HG03159 (cell line): Measurements from ENCODE around the gene B3GAT3.
"Not testable (repeated sequence)": the region's sequence is repeated elsewhere in the genome, so short reads cannot be mapped to it uniquely, and the experiment has no call there.

Experiments used
- ATAC-seq: cut with Tn5 transposase; IDR thresholded peaks from one replicate; pipeline ENCODE4 v1.9.1; 2021; ENCODE audit warnings: mild to moderate bottlenecking, moderate library complexity; ENCODE audit not compliant: unreplicated experiment

Gene B3GAT3

DNA sequence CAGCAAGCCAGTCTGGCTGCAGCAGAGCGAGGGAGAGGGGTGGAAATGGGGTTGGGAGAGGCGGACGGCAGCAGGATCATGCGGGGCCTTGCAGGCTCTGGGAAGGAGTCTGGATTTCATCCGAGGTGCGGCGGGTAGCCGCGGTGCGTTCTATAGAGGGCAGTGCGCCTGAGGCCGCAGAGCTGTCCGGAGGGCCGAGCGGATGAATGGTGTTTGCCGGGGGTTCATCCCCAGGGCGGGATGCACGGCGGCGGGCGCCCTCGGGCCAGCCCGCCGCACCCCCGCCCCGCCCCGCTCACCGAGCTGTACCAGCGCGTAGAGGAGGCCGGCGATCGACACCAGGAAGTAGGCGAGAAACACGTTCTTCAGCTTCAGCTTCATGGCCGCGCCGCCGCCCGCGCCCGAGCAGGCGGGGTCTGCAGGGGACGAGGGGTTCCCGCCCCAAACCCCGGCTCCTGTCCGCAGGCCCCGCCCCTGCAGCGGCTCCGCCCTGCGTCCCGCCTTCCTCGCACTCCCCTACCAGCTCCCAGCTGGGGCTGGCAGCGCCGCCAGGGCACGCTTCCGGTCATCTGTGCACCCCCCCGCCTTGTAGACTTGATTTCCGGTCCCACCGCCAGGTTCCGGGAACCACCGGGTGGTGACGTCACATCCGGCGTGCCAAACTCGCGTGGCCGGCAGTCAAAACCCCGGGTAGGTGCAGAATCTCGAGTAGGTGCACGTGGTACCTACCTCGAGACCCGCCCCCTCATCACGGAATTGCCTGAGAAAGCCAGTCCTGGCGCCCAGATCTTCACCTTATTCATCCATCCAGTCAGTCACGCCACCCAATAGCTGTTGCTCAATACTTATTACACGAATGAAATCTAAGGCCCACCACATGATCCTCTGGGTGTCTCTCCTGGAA is at the start of gene B3GAT3:
Gene B3GAT3, minus strand, starts transcription at position 420 of the 904 bp plus-strand sequence. Its CDS starts 39 bp downstream, at position 381.
- peak; percentile 80 for ATAC-seq

GRCh38 chr11:62671236-62671607 is 49.4 kb upstream of the B3GAT3 start:
- ATAC-seq = no peak

- ATAC-seq = no peak
These were observed 47.8 kb upstream of the B3GAT3 start for GRCh38 chr11:62669420-62670161.

- no peak for ATAC-seq
These were observed 45.7 kb upstream of the B3GAT3 start for GRCh38 chr11:62667460-62667859.

GRCh38 chr11:62666259-62666926 is 44.6 kb upstream of the B3GAT3 start:
- no peak for ATAC-seq

DNA sequence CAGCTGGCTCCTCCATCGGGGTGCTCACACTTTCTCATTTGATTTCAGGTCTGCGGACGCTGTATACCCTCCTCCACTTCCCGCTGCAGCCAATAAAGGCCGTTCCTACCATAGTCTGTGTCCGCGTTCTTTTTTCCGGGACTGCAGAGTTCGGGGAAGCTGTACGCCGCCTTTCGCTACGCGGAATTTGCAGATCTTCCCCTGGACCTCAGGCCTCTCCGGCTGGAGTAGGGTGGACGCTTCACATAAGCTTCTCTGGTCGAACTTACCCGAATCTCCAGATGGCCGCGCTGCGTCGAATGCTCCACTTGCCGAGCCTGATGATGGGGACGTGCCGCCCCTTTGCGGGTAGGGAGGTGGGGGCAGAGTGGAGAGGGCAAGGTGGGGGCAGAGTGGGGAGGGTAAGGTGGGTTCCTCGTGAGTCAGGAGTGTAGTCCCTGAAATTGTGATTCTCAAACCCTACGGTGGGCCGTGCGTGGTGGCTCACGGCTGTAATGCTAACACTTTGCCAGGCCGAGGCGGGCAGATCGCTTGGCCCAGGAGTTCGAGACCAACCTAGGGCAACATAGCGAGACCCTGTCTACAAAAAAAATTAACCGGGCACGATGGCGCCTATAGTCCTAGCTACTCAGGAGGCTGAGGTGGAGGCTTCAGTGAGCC is 43.9 kb upstream of the B3GAT3 start:
- ATAC-seq = peak; percentile 14

GRCh38 chr11:62665075-62665598 is 43.4 kb upstream of the B3GAT3 start, which contains the start of the genes C11orf98 and CSKMT:
C11orf98 (minus strand) TSS chr11:62665210; CDS start chr11:62665169, 41 bp downstream.
CSKMT (plus strand) TSS chr11:62665312; CDS start chr11:62665880, 568 bp downstream.
- ATAC-seq = peak; percentile 70

DNA sequence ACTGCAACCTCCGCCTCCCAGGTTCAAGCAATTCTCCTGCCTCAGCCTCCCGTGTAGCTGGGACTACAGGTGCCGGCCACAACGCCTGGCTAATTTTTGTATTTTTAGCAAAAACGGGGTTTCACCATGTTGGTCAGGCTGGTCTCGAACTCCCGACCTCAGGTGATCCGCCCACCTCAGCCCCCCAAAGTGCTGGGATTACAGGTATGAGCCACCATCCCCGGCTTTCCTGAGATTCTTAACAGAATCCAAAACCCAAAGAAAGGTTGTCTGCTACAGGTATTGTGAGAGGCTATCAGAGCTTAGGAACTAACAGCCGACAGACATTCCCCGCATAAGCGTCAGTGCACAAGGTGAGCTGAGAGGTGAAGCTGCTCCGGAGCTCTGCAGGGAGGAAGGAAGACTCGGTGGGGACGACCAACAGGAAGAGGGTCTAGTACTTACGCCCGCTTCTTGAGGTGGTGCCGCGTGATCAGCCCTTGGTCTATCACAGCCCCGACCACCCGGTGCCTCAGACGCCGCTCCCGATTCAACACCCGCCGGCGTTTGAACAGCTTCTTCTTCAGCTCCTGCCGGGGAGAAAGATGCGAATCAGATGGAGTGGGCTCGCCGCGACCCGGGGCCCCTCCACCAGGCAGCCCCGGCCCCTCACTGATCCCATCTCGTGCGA is 42.8 kb upstream of the B3GAT3 start:
- peak; percentile 45 for ATAC-seq

DNA sequence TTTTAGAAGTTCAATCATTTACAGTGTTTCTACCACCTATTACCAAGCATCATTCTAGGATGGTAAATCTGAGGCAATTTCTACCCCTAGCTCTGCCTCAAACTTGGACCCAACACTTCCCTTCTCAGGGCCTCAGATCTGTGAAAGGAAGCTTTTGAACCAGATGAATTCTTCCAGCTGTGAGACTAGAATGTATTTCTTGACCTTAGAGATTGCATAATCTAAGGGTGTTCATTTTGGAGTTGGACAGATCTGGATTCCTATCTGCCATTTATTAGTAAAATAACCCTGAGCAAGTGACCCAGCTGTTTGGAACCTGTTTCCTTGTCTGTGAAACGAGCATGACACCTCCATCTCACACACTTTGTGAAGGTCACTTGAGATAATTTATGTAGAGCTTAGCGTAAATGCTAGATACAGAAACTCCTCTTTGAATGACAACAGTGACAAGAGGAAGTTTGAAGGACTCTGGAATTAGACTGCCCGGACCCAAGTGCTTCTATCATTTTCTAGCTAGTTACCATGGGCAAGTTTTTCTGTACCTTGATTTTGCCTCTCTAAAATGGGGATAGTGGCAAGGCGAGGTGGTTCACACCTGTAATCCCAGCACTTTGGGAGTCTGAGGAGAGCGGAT is 35.1 kb upstream of the B3GAT3 start:
- ATAC-seq = no peak

- ATAC-seq = no peak
These were observed 32.5 kb upstream of the B3GAT3 start for GRCh38 chr11:62654297-62654696.

GRCh38 chr11:62652161-62653006 is 30.6 kb upstream of the B3GAT3 start:
- no peak for ATAC-seq

DNA sequence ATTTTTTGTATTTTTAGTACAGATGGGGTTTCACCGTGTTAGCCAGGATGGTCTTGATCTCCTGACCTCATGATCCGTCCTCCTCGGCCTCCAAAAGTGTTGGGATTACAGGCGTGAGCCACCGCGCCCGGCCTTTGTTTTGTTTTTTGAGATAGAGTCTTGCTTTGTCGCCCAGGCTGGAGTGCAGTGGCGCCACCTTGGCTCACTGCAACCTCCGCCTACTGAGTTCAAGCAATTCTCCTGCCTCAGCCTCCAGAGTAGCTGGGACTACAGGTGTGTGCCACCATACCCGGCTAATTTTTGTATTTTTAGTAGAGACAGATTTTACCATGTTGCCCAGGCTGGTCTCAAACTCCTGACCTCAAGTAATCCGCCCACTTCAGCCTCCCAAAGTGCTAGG is 28.5 kb upstream of the B3GAT3 start:
- not testable (repeated sequence) for ATAC-seq

GRCh38 chr11:62649486-62649885 is 27.7 kb upstream of the B3GAT3 start:
- no peak for ATAC-seq

DNA sequence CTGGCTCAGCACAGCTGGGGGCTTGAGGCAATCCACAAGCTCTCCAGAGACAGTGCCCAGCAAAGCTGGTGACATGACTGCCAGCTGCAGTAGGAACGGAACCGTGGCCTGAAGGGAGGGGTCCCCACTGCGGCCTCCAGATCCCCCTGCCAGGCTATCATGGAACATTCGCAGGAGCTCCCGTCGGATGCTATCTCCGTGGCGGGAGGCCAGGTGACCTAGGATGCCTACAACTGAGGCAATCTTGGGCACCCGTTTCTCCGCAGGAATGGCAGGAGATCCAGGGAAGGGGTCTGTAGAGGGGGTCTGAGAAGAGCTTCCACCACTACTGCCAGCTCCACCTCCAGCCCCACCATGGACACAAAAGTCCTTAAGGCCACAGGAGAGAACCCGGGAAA is 27.2 kb upstream of the B3GAT3 start:
- no peak for ATAC-seq

DNA sequence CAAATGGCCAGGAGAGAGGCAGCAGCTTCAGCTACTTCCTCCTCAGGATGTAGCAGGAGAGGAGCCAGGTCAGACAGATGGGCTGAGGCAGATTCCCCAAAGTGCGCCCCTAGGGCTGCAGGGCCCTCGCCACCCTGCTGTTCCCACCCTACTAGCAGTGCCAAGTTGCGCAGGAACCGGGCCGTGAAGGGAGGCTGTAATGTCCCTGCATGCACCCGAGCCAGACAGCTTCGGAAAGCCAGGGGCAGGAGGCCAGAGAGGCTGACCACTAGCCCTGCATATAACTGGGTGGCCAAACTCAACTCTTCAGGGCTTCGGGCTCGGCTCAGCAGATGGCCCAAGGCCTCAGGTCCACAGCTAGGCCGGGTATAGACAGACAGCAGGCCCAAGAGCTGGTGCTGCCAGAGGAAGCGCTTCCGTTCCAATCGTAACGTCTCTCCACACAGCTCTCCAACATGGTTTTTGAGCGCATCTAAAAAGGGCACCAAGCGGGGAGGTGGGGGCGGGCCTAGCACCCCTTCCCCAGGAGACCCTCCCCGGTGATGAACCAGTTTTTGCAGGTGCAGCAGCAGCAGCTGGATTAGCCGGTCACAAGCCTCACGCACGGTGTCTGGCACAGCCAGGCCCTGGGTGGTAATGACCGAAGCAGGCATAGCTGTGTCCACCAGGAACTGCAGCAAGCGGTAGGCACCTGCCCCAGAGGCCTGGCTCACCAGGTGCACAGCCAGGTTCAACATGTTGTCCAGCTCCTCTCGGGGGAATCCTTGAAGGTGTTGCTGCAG is 26.6 kb upstream of the B3GAT3 start:
- ATAC-seq = no peak

GRCh38 chr11:62647609-62648005 is 25.8 kb upstream of the B3GAT3 start:
- ATAC-seq = no peak

DNA sequence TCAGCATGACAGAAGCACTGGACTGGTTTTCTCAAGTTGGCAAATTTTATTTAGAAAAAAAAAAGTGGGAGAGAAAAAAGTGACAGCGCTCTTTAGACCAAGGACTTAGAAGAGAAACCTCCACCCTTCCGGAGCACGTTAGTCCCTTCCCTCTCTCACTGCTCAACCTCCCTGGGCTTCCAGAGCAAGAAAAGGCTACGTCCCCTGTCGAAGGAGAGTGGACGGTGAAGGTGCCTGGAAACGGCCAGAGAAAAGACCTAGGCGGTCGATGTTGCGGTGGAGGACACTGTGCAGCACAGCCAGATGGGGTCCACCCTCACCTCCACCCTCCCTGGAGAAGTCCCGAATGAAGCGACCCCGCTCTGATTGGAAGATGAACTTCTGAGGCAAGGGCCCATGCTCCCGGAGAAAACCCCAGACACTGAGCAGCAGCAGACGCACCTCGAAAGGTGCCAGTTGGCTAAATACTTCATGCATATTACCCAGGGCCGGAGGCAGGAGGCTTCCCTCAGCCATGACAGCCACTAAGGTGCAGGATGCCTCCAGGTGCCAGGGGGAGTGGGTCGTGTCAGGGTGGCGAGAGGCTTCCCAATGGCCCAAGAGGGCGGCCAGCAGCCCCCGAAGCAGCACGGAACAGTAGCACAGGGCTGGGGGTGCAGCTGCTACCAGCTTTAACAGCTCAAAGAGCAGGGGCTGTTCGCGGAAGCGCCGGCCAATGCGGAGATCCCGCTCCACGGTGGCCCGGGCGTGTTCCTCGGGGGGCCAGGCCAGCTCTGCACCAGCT is 25.2 kb upstream of the B3GAT3 start:
- ATAC-seq = peak; percentile 3
